HCT116 (cell line): ENCODE results near the gene PPTC7. TPM values are rescaled to one million over a fixed set of nuclear protein-coding genes. Genes with fewer than 3 reads are reported as not detected.

ENCODE experiments used
- CBX3 ChIP-seq: IDR thresholded peaks from 2 replicates; pipeline ENCODE4 v1.6.1; 2012; ENCODE audit warnings: low read depth
- CEBPB ChIP-seq: IDR thresholded peaks from 2 replicates; pipeline ENCODE4 v1.6.1; 2012; ENCODE audit warnings: low read depth
- EGR1 ChIP-seq: IDR thresholded peaks from 2 replicates; pipeline ENCODE4 v1.6.1; 2012; ENCODE audit warnings: low read depth
- EZH2 ChIP-seq: fragments of 200-600 bp; sonication (generic); IDR thresholded peaks from 2 replicates; pipeline ENCODE4 v1.6.1; 2017; ENCODE audit warnings: antibody characterized with exemption, mixed run types
- FOSL1 ChIP-seq: IDR thresholded peaks from 2 replicates; pipeline ENCODE4 v1.6.1; 2012; ENCODE audit warnings: low read depth
- POLR2A ChIP-seq: IDR thresholded peaks from 2 replicates; pipeline ENCODE4 v1.7.0; 2011; ENCODE audit warnings: borderline replicate concordance; ENCODE audit not compliant: insufficient read depth, insufficient read length; ENCODE audit errors: extremely low read depth
- SIN3A ChIP-seq: IDR thresholded peaks from 2 replicates; pipeline ENCODE4 v1.6.1; 2012; ENCODE audit warnings: low read depth
- SRF ChIP-seq: IDR thresholded peaks from 2 replicates; pipeline ENCODE4 v1.6.1; 2012; ENCODE audit warnings: low read depth
- YY1 ChIP-seq: IDR thresholded peaks from 2 replicates; pipeline ENCODE4 v1.6.1; 2011; ENCODE audit warnings: low read length, low read depth, moderate library complexity, mild to moderate bottlenecking; ENCODE audit not compliant: insufficient replicate concordance; ENCODE audit errors: extremely low read depth
- ZFX ChIP-seq: fragments of 450-650 bp; IDR thresholded peaks from 2 replicates; pipeline ENCODE4 v1.6.1; 2017
- total RNA-seq: library from RNA; stranded (reverse); gene quantifications from one replicate; pipeline ENCODE4 v1.2.1, GENCODE V29; 2021; ENCODE audit not compliant: unreplicated experiment
- TF ChIP-seq, protein P1 (sequence below), 3 experiments: fragments of 200-600 bp in 1 of 3; sonication (generic) in 1 of 3; IDR thresholded peaks in 2 of 3; conservative IDR thresholded peaks in 1 of 3; 2 replicates each; pipeline ENCODE4 v1.5.1; 2012 to 2017; ENCODE audit warnings: low read depth in 2 of 3, low read length in 2 of 3, antibody characterized with exemption in 1 of 3, borderline replicate concordance in 1 of 3, control low read depth in 1 of 3, mild to moderate bottlenecking in 1 of 3, mixed read lengths in 1 of 3, mixed run types in 1 of 3, moderate library complexity in 1 of 3; ENCODE audit not compliant: insufficient read depth in 1 of 3
- TF ChIP-seq, protein P2 (sequence below): IDR thresholded peaks from 2 replicates; pipeline ENCODE4 v1.6.1; 2012
- TF ChIP-seq, protein P3 (sequence below): IDR thresholded peaks from 2 replicates; pipeline ENCODE4 v1.6.1; 2011; ENCODE audit warnings: mild to moderate bottlenecking, low read length, moderate library complexity; ENCODE audit not compliant: insufficient replicate concordance; ENCODE audit errors: extremely low read depth

The PPTC7 gene
- total RNA-seq, 1 experiment from 2014 or later = 25.2 TPM

DNA sequence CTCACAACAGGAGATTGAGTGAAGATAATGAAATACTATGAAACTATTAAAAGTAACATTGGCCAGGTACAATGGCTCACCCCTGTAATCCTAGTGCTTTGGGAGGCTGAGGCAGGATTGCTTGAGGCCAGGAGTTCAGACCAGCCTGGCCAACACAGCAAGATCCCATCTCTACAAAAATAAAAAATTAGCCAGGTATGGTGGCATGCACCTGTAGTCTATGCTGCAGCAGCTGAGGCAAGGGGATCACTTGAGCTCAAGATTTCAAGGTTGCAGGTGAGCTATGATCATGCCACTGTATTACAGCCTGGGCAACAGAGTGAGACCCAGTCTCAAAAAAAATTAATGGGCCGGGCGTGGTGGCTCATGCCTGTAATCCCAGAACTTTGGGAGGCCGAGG is 66.1 kb downstream of the PPTC7 start (continued):
- TF ChIP-seq, protein P1, sequence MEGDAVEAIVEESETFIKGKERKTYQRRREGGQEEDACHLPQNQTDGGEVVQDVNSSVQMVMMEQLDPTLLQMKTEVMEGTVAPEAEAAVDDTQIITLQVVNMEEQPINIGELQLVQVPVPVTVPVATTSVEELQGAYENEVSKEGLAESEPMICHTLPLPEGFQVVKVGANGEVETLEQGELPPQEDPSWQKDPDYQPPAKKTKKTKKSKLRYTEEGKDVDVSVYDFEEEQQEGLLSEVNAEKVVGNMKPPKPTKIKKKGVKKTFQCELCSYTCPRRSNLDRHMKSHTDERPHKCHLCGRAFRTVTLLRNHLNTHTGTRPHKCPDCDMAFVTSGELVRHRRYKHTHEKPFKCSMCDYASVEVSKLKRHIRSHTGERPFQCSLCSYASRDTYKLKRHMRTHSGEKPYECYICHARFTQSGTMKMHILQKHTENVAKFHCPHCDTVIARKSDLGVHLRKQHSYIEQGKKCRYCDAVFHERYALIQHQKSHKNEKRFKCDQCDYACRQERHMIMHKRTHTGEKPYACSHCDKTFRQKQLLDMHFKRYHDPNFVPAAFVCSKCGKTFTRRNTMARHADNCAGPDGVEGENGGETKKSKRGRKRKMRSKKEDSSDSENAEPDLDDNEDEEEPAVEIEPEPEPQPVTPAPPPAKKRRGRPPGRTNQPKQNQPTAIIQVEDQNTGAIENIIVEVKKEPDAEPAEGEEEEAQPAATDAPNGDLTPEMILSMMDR (IDR thresholded peaks at IDR 0.05 in 2 of 3, conservative IDR thresholded peaks at IDR 0.05 in 1 of 3; ENCODE audit: borderline replicate concordance in 1 of 3, insufficient read depth in 1 of 3, low read depth in 2 of 3, low read length in 2 of 3) = no peak
- TF ChIP-seq SIN3A = no peak
- no peak for TF ChIP-seq EZH2
- TF ChIP-seq POLR2A = no peak
- TF ChIP-seq, protein P2, sequence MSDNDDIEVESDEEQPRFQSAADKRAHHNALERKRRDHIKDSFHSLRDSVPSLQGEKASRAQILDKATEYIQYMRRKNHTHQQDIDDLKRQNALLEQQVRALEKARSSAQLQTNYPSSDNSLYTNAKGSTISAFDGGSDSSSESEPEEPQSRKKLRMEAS = no peak
- no peak for TF ChIP-seq FOSL1
- TF ChIP-seq ZFX = no peak
- TF ChIP-seq YY1 = no peak
- TF ChIP-seq CEBPB = no peak
- TF ChIP-seq, protein P3, sequence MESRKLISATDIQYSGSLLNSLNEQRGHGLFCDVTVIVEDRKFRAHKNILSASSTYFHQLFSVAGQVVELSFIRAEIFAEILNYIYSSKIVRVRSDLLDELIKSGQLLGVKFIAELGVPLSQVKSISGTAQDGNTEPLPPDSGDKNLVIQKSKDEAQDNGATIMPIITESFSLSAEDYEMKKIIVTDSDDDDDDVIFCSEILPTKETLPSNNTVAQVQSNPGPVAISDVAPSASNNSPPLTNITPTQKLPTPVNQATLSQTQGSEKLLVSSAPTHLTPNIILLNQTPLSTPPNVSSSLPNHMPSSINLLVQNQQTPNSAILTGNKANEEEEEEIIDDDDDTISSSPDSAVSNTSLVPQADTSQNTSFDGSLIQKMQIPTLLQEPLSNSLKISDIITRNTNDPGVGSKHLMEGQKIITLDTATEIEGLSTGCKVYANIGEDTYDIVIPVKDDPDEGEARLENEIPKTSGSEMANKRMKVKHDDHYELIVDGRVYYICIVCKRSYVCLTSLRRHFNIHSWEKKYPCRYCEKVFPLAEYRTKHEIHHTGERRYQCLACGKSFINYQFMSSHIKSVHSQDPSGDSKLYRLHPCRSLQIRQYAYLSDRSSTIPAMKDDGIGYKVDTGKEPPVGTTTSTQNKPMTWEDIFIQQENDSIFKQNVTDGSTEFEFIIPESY = no peak
- TF ChIP-seq EGR1 = no peak
- no peak for TF ChIP-seq CBX3
- no peak for TF ChIP-seq SRF
